Right atrium auricular region (tissue), 2 donors: ENCODE data around the gene ACOXL. TPM values are rescaled to one million over a fixed set of nuclear protein-coding genes. Genes with fewer than 3 reads are reported as not detected.

Source experiments
- DNase-seq: peaks from one replicate; pipeline ENCODE4 v3.0.0-alpha.2; 2019; ENCODE audit warnings: low spot score
- H3K27ac ChIP-seq, 2 donors: fragments of 200-600 bp; sonication (generic); 1 replicate in 1 of 2; 2 replicates in 1 of 2; pipeline ENCODE4 v1.5.1; 2016 to 2019
- H3K27me3 ChIP-seq, 2 donors: fragments of 200-600 bp; sonication (generic); one replicate each; pipeline versions ENCODE4 v1.5.1 to v1.6.0; 2017 to 2019
- H3K36me3 ChIP-seq: fragments of 200-600 bp; sonication (generic); one replicate; pipeline ENCODE4 v1.5.1; 2016
- H3K4me1 ChIP-seq, 2 donors: fragments of 200-600 bp; sonication (generic); one replicate each; pipeline versions ENCODE4 v1.5.1 to v1.6.0; 2017 to 2019
- H3K4me3 ChIP-seq, 2 donors: fragments of 200-600 bp; sonication (generic); 1 replicate in 1 of 2; 2 replicates in 1 of 2; pipeline ENCODE4 v1.5.1; 2017 to 2019; ENCODE audit warnings: mild to moderate bottlenecking in 1 of 2, moderate library complexity in 1 of 2
- H3K9me3 ChIP-seq, 2 donors: fragments of 200-600 bp; sonication (generic); one replicate each; pipeline ENCODE4 v1.5.1; 2019
- total RNA-seq, 2 donors: library from RNA; depleted of rRNA; stranded (reverse); fragments of >200 nt; gene quantifications; one replicate each; pipeline ENCODE4 v1.1.0, GENCODE V29; 2016
- TF ChIP-seq, protein P1 (sequence below), 2 donors: fragments of 200-600 bp; sonication (generic); IDR thresholded peaks; one replicate each; pipeline ENCODE4 v1.5.1; 2019; ENCODE audit warnings: antibody characterized with exemption in 2 of 2

Gene ACOXL
- total RNA-seq, 2 donors from 2014 or later: 0.33 to 0.55 TPM

DNA sequence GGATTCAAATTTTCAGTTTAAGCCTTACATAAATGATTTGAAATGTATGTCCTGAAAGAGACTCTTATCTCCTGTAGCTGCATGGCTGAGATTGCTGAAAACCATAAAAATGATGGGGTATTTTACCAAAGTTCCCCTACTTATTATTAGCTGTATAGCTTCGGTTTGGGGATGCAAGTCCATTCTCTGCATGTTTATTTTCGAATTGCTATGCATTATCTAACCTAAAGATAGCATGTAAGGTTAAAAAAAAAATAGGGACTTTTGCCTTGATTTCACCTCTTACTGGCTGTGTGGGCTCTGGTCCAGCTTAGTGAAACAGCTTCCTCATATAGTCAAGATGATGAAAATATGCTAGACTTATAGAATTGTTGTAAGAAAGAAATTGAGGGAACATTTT is 14.0 kb upstream of the ACOXL start:
- H3K27ac ChIP-seq: no peak overlapping the region

DNA sequence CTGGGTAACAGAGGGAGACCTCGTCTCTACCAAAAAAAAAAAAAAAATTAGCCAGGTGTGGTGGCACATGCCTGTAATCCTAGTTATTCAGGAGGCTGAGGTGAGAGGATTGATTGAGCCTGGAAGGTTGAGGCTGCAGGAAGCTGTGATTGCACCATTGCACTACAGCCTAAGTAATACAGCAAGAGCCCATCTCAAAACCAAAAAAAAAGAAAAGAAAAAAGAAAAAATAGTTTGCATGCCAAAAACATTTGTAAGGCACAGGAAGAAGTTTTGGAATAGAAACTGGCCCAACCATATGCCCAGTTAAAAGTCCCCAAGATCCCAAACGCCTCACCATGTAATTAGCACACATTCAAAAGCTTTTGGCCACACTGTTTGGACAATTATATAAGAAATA is 13.4 kb upstream of the ACOXL start:
- Histone ChIP-seq H3K4me3 (no peak overlapping the region), H3K27ac (no peak overlapping the region), H3K9me3 (no peaks in the 10 kb centered on the region), H3K27me3 (no peaks in the 10 kb centered on the region), H3K4me1 (no peaks in the 10 kb centered on the region), H3K36me3 (no peaks in the 10 kb centered on the region)
- TF ChIP-seq, protein P1, sequence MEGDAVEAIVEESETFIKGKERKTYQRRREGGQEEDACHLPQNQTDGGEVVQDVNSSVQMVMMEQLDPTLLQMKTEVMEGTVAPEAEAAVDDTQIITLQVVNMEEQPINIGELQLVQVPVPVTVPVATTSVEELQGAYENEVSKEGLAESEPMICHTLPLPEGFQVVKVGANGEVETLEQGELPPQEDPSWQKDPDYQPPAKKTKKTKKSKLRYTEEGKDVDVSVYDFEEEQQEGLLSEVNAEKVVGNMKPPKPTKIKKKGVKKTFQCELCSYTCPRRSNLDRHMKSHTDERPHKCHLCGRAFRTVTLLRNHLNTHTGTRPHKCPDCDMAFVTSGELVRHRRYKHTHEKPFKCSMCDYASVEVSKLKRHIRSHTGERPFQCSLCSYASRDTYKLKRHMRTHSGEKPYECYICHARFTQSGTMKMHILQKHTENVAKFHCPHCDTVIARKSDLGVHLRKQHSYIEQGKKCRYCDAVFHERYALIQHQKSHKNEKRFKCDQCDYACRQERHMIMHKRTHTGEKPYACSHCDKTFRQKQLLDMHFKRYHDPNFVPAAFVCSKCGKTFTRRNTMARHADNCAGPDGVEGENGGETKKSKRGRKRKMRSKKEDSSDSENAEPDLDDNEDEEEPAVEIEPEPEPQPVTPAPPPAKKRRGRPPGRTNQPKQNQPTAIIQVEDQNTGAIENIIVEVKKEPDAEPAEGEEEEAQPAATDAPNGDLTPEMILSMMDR (IDR thresholded peaks at IDR 0.05): no peak
- no peak for DNase-seq

More for the DNA sequence above, 14.0 kb upstream of the ACOXL start:
- Histone ChIP-seq H3K9me3 (no peaks in the 10 kb centered on the region), H3K27me3 (no peaks in the 10 kb centered on the region), H3K4me1 (no peaks in the 10 kb centered on the region), H3K4me3 (no peak overlapping the region), H3K36me3 (no peaks in the 10 kb centered on the region)
- DNase-seq: no peak
- TF ChIP-seq, protein P1 (IDR thresholded peaks at IDR 0.05): no peak

DNA sequence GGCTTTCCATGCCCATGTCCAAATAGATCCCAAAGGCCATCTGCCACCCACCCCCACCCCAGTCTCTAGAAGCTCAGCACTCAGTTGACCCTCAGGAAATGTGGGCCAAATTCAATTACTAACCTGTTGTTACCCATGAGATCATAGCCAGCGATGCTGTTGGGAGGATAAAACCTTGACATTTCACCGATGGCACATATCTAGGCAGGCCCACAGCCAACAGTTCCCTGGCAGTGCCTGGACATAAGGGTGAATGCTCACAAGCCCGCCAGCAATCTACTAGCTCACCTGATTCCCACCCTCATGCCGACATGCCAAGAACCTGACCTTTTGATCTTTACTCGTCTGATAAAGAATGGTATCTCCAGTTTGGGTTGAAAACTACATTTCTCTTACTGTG is 11.8 kb upstream of the ACOXL start:
- Histone ChIP-seq H3K27me3 (no peaks in the 10 kb centered on the region), H3K36me3 (no peaks in the 10 kb centered on the region), H3K4me1 (no peaks in the 10 kb centered on the region), H3K4me3 (no peak overlapping the region), H3K27ac (no peak overlapping the region), H3K9me3 (no peaks in the 10 kb centered on the region)
- no peak for DNase-seq
- TF ChIP-seq, protein P1 (IDR thresholded peaks at IDR 0.05): no peak

DNA sequence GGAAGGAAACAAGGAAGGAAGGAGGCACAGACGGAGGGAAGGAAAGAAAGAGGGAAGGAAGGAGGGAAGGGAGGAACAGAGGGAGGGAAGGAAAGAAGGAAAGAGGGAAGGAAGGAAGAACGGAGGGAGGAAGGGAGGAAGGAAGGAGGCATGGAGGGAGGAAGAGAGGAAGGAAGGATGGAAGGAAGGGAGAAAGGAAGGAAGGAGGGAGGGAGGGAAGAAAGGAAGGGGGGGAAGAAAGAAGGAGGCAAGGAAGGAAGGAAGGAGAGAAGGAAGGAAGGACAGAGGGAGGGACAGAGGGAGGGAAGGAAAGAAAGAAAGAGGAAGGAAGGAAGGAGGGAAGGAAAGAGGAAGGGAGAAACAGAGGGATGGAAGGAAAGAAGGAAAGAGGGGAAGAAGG is 7.6 kb upstream of the ACOXL start:
- no peak overlapping the region for H3K4me3 ChIP-seq
- H3K27ac ChIP-seq: no peak overlapping the region
- no peaks in the 10 kb centered on the region for H3K9me3 ChIP-seq
- no peaks in the 10 kb centered on the region for H3K4me1 ChIP-seq
- TF ChIP-seq, protein P1 (IDR thresholded peaks at IDR 0.05): no peak
- no peaks in the 10 kb centered on the region for H3K36me3 ChIP-seq
- DNase-seq: no peak
- H3K27me3 ChIP-seq: no peaks in the 10 kb centered on the region

DNA sequence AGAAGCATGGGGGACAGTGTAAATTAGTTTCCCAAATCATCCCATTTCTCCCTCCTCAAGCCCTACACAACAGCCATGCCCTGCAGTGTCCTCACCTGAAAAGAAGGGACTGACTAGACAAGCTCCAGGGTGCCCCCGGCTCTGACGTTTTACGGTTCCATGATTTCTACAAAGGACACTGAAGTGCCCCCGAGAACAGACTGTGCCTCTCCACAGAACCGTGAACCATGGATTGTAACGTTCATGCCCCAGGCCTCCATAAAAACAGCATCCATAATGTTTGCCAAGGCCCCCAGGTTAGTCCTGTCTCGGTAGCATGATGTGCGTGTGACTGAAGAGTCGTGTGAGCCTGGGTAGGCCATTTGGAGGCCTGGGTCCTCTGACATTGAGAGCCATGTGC is 7.0 kb upstream of the ACOXL start:
- DNase-seq: no peak
- H3K27ac ChIP-seq: no peak overlapping the region

DNA sequence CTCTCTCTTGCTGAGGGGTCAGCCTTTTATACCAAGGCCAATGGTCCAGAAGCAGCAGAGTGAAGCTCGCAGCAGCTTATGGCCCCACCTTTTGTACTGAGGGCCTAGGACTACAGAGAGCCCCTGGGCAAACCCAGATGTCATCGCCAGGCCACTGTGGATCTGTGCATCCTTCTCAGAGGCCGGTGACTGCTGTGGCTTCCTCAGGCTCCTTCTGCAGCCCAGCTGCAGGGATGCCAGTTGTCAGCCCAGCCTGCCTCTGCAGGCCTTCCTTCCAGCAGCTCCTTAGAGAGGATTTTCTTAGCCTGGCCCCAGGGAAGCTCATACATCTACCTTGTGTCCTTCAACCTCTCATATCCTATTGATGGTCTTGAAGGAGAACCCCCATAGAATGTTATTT is 6.5 kb upstream of the ACOXL start:
- Histone ChIP-seq H3K4me3 (no peak overlapping the region), H3K36me3 (no peaks in the 10 kb centered on the region), H3K27ac (no peak overlapping the region), H3K4me1 (no peaks in the 10 kb centered on the region), H3K27me3 (no peaks in the 10 kb centered on the region), H3K9me3 (no peaks in the 10 kb centered on the region)
- no peak for DNase-seq
- TF ChIP-seq, protein P1 (IDR thresholded peaks at IDR 0.05): no peak

More for the DNA sequence above, 7.0 kb upstream of the ACOXL start:
- TF ChIP-seq, protein P1 (IDR thresholded peaks at IDR 0.05): no peak
- Histone ChIP-seq H3K36me3 (no peaks in the 10 kb centered on the region), H3K27me3 (no peaks in the 10 kb centered on the region), H3K4me1 (no peaks in the 10 kb centered on the region), H3K4me3 (no peak overlapping the region), H3K9me3 (no peaks in the 10 kb centered on the region)
